ENCODE results near the gene S100A13. TPM values are rescaled to one million over a fixed set of nuclear protein-coding genes. Genes with fewer than 3 reads are reported as not detected.
"Not testable (repeated sequence)": the region's sequence is repeated elsewhere in the genome, so short reads cannot be mapped to it uniquely, and the experiment has no call there.

The S100A13 gene
- total RNA-seq, 1 experiment from 2014 or later, result 111 TPM

GRCh38 chr1:153640861-153641260 lies 13.6 kb upstream of the S100A13 start:
- POLR2A ChIA-PET, result no interaction called here
- in situ Hi-C loops (cut with HindIII; ENCODE audit: low pct_unique_long_range_greater_than_20kb, low sequenced_read_pairs) (no loop called here), intact Hi-C loops (cut with micrococcal nuclease; ENCODE audit: unreplicated experiment) (no loop called here)
- Histone ChIP-seq H3K27me3 (ENCODE audit: control insufficient read depth, insufficient read depth, low read length) (no peaks in the 10 kb centered on the region), H3K27ac (ENCODE audit: low read length) (no peak overlapping the region), H3K4me1 (ENCODE audit: control insufficient read depth, insufficient read depth, low read length) (peaks cover under 1% of the 10 kb centered on the region; the same call in 1 of the 2 replicates), H3K9me3 (ENCODE audit: control insufficient read depth, insufficient read depth, low read depth, low read length) (no peaks in the 10 kb centered on the region), H3K36me3 (ENCODE audit: control insufficient read depth, insufficient read depth, low read length) (peaks cover 69% of the 10 kb centered on the region), H3K4me3 (ENCODE audit: low read depth in 2 of 2, low read length in 2 of 2) (no peak overlapping the region)
- peak; percentile 35; the same call in 1 of the 2 replicates for TF ChIP-seq POLR2AphosphoS5 (IDR thresholded peaks at IDR 0.05; ENCODE audit: low read depth, low read length)
- TF ChIP-seq TCF7L2 (IDR thresholded peaks at IDR 0.05; ENCODE audit: low read depth, low read length), result no peak
- no peak for ATAC-seq
- BruUV-seq (replicated peaks), result no TSS peak
- DNase-seq (ENCODE audit: low read depth, low spot score), result no peak
- CTCF ChIA-PET, result no interaction called here

GRCh38 chr1:153640213-153640612 lies 12.9 kb upstream of the S100A13 start:
- H3K27ac ChIP-seq (ENCODE audit: low read length); ATAC-seq; H3K9me3 ChIP-seq (ENCODE audit: control insufficient read depth, insufficient read depth, low read depth, low read length); H3K4me1 ChIP-seq (ENCODE audit: control insufficient read depth, insufficient read depth, low read length); H3K4me3 ChIP-seq (ENCODE audit: low read depth in 2 of 2, low read length in 2 of 2); intact Hi-C loops (cut with micrococcal nuclease; ENCODE audit: unreplicated experiment); in situ Hi-C loops (cut with HindIII; ENCODE audit: low pct_unique_long_range_greater_than_20kb, low sequenced_read_pairs); CTCF ChIA-PET; BruUV-seq (replicated peaks); DNase-seq (ENCODE audit: low read depth, low spot score); H3K27me3 ChIP-seq (ENCODE audit: control insufficient read depth, insufficient read depth, low read length): not testable (repeated sequence)
- POLR2A ChIA-PET, result interaction anchor here (0.7 kb wide), 2 partner anchors 142 to 337 kb away, joined by 4 read pairs; partner anchors contain the start of gene JTB
- H3K36me3 ChIP-seq (ENCODE audit: control insufficient read depth, insufficient read depth, low read length), result peaks cover 65% of the 10 kb centered on the region

DNA sequence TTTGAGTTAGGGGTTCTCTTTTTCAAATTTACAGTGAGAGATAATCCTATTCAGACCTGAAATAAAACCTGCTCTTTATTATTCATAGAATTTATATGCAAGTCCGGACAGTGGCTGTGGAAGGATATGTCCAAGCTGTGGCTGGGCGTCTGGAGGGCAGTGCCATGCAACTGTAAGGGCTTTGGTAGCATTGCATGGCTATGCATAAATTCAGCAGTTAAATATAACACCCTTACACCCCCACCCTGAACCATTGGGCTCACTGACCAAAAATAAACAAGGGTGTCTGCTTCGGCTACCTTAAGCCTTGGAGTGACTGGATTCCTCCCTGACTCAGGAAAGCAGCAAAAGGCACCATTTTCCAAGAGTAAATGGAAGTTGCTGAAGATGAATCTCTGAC lies 12.0 kb upstream of the S100A13 start:
- ChIA-PET CTCF (no interaction called here), POLR2A (interaction anchor here (0.7 kb wide), 1 partner anchor 184 kb away, joined by 3 read pairs; no protein-coding TSS in a partner anchor)
- Histone ChIP-seq H3K9me3 (ENCODE audit: control insufficient read depth, insufficient read depth, low read depth, low read length) (no peaks in the 10 kb centered on the region), H3K36me3 (ENCODE audit: control insufficient read depth, insufficient read depth, low read length) (peaks cover 56% of the 10 kb centered on the region), H3K4me1 (ENCODE audit: control insufficient read depth, insufficient read depth, low read length) (peaks cover 3% of the 10 kb centered on the region; the same call in 1 of the 2 replicates), H3K27me3 (ENCODE audit: control insufficient read depth, insufficient read depth, low read length) (no peaks in the 10 kb centered on the region), H3K4me3 (ENCODE audit: low read depth in 2 of 2, low read length in 2 of 2) (no peak overlapping the region), H3K27ac (ENCODE audit: low read length) (no peak overlapping the region)
- intact Hi-C loops (cut with micrococcal nuclease; ENCODE audit: unreplicated experiment) (no loop called here), in situ Hi-C loops (cut with HindIII; ENCODE audit: low pct_unique_long_range_greater_than_20kb, low sequenced_read_pairs) (no loop called here)
- no peak for DNase-seq (ENCODE audit: low read depth, low spot score)
- ATAC-seq, result no peak
- no TSS peak for BruUV-seq (replicated peaks)
- no peak for TF ChIP-seq SIN3A (IDR thresholded peaks at IDR 0.05; ENCODE audit: borderline replicate concordance, insufficient read depth, low read depth, low read length)
- TF ChIP-seq CTCF (IDR thresholded peaks at IDR 0.05), result no peak
- TF ChIP-seq, protein P1, sequence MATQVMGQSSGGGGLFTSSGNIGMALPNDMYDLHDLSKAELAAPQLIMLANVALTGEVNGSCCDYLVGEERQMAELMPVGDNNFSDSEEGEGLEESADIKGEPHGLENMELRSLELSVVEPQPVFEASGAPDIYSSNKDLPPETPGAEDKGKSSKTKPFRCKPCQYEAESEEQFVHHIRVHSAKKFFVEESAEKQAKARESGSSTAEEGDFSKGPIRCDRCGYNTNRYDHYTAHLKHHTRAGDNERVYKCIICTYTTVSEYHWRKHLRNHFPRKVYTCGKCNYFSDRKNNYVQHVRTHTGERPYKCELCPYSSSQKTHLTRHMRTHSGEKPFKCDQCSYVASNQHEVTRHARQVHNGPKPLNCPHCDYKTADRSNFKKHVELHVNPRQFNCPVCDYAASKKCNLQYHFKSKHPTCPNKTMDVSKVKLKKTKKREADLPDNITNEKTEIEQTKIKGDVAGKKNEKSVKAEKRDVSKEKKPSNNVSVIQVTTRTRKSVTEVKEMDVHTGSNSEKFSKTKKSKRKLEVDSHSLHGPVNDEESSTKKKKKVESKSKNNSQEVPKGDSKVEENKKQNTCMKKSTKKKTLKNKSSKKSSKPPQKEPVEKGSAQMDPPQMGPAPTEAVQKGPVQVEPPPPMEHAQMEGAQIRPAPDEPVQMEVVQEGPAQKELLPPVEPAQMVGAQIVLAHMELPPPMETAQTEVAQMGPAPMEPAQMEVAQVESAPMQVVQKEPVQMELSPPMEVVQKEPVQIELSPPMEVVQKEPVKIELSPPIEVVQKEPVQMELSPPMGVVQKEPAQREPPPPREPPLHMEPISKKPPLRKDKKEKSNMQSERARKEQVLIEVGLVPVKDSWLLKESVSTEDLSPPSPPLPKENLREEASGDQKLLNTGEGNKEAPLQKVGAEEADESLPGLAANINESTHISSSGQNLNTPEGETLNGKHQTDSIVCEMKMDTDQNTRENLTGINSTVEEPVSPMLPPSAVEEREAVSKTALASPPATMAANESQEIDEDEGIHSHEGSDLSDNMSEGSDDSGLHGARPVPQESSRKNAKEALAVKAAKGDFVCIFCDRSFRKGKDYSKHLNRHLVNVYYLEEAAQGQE (IDR thresholded peaks at IDR 0.05; ENCODE audit: insufficient read depth in 1 of 2, low read depth in 2 of 2, low read length in 1 of 2), result no peak
- TF ChIP-seq TCF7L2 (IDR thresholded peaks at IDR 0.05; ENCODE audit: low read depth, low read length), result no peak
- TF ChIP-seq POLR2AphosphoS5 (IDR thresholded peaks at IDR 0.05; ENCODE audit: low read depth, low read length), result no peak

All from Panc1 (cell line).